HCT116 (cell line): ENCODE measurements around the gene PYGB.
"Not testable (repeated sequence)": the region's sequence is repeated elsewhere in the genome, so short reads cannot be mapped to it uniquely, and the experiment has no call there.

Source experiments
- CTCF ChIP-seq, 3 experiments: fragments of 200-600 bp in 1 of 3; sonication (generic) in 1 of 3; IDR thresholded peaks in 2 of 3; conservative IDR thresholded peaks in 1 of 3; 2 replicates each; pipeline ENCODE4 v1.5.1; 2012 to 2017; ENCODE audit warnings: low read depth in 2 of 3, low read length in 2 of 3, antibody characterized with exemption in 1 of 3, borderline replicate concordance in 1 of 3, control low read depth in 1 of 3, mild to moderate bottlenecking in 1 of 3, mixed read lengths in 1 of 3, mixed run types in 1 of 3, moderate library complexity in 1 of 3; ENCODE audit not compliant: insufficient read depth in 1 of 3
- EZH2 ChIP-seq: fragments of 200-600 bp; sonication (generic); IDR thresholded peaks from 2 replicates; pipeline ENCODE4 v1.6.1; 2017; ENCODE audit warnings: antibody characterized with exemption, mixed run types
- POLR2A ChIP-seq: IDR thresholded peaks from 2 replicates; pipeline ENCODE4 v1.7.0; 2011; ENCODE audit warnings: borderline replicate concordance; ENCODE audit not compliant: insufficient read depth, insufficient read length; ENCODE audit errors: extremely low read depth
- POLR2AphosphoS5 ChIP-seq: IDR thresholded peaks from 2 replicates; pipeline ENCODE4 v1.6.1; 2011; ENCODE audit warnings: mild to moderate bottlenecking, low read depth, low read length, moderate library complexity
- RAD21 ChIP-seq: IDR thresholded peaks from 2 replicates; pipeline ENCODE4 v1.6.1; 2012; ENCODE audit warnings: low read depth, mild to moderate bottlenecking
- REST ChIP-seq: IDR thresholded peaks from 2 replicates; pipeline ENCODE4 v1.6.1; 2012; ENCODE audit warnings: low read depth
- SIN3A ChIP-seq: IDR thresholded peaks from 2 replicates; pipeline ENCODE4 v1.6.1; 2012; ENCODE audit warnings: low read depth
- TCF7L2 ChIP-seq: IDR thresholded peaks from 2 replicates; pipeline ENCODE4 v1.7.0; 2011; ENCODE audit warnings: borderline replicate concordance, inconsistent platforms; ENCODE audit not compliant: insufficient read depth, insufficient read length; ENCODE audit errors: extremely low read depth
- ZFX ChIP-seq: fragments of 450-650 bp; IDR thresholded peaks from 2 replicates; pipeline ENCODE4 v1.6.1; 2017

GRCh38 chr20:25234009-25234849, 13.7 kb upstream of the PYGB start:
- TF ChIP-seq POLR2A; POLR2AphosphoS5; CTCF (IDR thresholded peaks at IDR 0.05 in 2 of 3, conservative IDR thresholded peaks at IDR 0.05 in 1 of 3; ENCODE audit: borderline replicate concordance in 1 of 3, insufficient read depth in 1 of 3, low read depth in 2 of 3, low read length in 2 of 3); RAD21; TCF7L2; SIN3A; EZH2; ZFX; REST: not testable (repeated sequence)
